Epithelial cell of proximal tubule (primary cell): ENCODE data around the gene LRRC61. TPM values are rescaled to one million over a fixed set of nuclear protein-coding genes. Genes with fewer than 3 reads are reported as not detected.

ENCODE experiments used
- DNase-seq: peaks from one replicate; pipeline ENCODE4 v3.0.0-alpha.2; 2011; ENCODE audit warnings: low read depth
- H3K4me3 ChIP-seq: 2 replicates; pipeline ENCODE4 v1.5.1; 2011; ENCODE audit warnings: low read depth, mild to moderate bottlenecking, low read length
- total RNA-seq: library from RNA; depleted of rRNA; stranded (reverse); fragments of >200 nt; gene quantifications from 2 replicates; pipeline ENCODE4 v1.2.3, GENCODE V29; 2015
- TF ChIP-seq, protein P1 (sequence below): conservative IDR thresholded peaks from 2 replicates; pipeline ENCODE4 v1.5.1; 2012; ENCODE audit warnings: low read depth, mild to moderate bottlenecking, low read length

Gene LRRC61
- total RNA-seq, 1 donor from 2014 or later: 60.3 TPM

DNA sequence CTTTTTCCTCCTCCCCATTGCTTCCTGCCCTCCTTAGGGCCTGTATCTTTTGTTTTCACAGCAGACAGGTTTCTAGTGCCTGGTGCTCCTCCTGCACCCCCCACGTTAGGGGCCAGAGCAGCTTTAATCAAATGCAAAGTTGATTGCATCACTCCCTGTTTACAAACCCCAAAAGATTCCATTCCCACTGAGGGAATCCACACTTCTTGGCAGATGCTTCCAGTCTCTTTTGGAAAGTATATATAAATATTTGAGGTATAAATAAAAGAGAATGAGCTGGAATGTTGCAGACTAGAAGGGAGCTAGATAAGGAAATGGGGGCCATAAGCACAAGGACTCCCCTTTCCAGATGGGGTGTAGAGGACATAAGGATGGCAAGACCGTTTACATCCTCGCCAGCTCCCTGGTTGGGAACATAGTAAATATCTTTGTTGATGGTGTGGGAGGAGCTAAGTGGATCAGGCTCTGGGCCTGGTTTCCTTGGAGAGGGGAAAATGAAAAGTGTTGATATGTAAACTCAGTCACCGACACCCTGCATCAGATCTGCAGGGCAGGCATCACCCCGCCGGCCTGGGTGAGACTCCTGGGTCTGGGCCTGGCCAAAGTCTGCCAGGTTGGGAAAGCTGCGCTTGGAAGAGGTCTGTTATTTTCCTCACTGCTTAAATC, 12.1 kb downstream of the LRRC61 start:
- no peak overlapping the region for H3K4me3 ChIP-seq
- DNase-seq: no peak
- TF ChIP-seq, protein P1, sequence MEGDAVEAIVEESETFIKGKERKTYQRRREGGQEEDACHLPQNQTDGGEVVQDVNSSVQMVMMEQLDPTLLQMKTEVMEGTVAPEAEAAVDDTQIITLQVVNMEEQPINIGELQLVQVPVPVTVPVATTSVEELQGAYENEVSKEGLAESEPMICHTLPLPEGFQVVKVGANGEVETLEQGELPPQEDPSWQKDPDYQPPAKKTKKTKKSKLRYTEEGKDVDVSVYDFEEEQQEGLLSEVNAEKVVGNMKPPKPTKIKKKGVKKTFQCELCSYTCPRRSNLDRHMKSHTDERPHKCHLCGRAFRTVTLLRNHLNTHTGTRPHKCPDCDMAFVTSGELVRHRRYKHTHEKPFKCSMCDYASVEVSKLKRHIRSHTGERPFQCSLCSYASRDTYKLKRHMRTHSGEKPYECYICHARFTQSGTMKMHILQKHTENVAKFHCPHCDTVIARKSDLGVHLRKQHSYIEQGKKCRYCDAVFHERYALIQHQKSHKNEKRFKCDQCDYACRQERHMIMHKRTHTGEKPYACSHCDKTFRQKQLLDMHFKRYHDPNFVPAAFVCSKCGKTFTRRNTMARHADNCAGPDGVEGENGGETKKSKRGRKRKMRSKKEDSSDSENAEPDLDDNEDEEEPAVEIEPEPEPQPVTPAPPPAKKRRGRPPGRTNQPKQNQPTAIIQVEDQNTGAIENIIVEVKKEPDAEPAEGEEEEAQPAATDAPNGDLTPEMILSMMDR: no peak

DNA sequence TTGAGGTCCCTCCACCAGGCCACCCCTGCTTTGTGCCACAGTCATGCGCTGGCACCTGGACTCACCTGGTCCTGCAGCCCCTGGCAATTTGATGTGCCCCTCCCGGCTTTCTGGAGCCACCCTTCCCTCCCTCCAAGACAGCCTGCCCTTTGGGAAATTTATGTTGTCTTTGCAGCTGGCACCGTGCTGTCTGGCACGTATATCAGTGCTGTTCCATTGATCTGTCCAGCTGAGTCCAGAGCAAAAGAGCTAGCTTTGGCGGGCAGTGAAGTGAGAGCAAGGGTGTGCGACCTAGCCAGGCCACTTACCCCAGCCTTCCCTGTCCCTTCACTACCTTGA, 12.6 kb downstream of the LRRC61 start:
- TF ChIP-seq, protein P1: no peak
- H3K4me3 ChIP-seq: no peak overlapping the region
- DNase-seq: no peak

DNA sequence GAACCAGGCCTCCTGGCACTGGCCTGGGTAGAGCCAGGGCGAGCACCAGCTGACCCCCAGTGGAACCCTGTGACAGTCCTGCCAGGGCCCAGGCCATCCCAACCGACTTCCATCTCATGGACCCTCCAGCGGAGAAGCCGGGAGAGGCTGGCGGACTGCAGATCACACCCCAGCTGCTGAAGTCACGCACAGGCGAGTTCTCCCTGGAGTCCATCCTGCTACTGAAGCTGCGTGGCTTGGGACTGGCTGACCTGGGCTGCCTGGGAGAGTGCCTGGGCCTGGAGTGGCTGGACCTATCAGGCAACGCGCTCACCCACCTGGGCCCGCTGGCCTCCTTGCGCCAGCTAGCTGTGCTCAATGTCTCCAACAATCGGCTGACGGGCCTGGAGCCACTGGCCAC, 13.6 kb downstream of the LRRC61 start:
- DNase-seq: no peak
- TF ChIP-seq, protein P1: no peak
- H3K4me3 ChIP-seq: no peak overlapping the region

DNA sequence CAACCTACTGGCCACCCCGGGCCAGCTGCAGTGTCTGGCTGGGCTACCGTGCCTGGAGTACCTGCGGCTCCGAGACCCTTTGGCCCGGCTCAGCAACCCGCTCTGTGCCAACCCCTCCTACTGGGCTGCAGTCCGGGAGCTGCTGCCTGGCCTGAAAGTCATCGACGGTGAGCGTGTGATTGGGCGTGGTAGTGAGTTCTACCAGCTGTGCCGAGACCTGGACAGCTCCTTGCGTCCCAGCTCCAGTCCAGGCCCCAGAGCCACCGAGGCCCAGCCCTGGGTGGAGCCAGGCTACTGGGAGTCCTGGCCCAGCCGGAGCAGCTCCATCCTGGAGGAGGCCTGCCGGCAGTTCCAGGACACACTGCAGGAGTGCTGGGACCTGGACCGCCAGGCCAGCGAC, 14.0 kb downstream of the LRRC61 start:
- TF ChIP-seq, protein P1: no peak
- DNase-seq: no peak
- no peak overlapping the region for H3K4me3 ChIP-seq

DNA sequence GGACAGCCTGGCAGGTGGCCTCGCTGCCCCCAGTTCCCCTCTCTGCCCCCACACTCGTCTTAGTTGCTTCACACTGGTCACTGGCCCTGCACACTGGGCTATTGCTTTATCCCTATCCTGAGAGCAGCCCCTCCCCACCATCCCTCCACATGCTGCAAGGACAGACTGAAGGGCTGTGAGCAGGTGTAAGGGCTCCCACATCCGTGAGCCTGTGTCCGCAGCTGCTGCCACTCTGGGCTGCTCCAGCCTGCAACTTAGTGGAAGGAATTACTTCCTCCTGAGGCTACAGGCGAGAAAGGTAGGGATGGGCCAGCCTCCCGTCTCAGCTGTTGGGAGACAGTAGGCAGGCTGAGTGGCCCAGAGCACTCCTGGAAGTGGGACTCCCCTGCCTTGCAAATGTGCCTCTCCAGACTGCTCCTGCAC, 14.5 kb downstream of the LRRC61 start:
- TF ChIP-seq, protein P1: no peak
- H3K4me3 ChIP-seq: no peak overlapping the region
- no peak for DNase-seq

DNA sequence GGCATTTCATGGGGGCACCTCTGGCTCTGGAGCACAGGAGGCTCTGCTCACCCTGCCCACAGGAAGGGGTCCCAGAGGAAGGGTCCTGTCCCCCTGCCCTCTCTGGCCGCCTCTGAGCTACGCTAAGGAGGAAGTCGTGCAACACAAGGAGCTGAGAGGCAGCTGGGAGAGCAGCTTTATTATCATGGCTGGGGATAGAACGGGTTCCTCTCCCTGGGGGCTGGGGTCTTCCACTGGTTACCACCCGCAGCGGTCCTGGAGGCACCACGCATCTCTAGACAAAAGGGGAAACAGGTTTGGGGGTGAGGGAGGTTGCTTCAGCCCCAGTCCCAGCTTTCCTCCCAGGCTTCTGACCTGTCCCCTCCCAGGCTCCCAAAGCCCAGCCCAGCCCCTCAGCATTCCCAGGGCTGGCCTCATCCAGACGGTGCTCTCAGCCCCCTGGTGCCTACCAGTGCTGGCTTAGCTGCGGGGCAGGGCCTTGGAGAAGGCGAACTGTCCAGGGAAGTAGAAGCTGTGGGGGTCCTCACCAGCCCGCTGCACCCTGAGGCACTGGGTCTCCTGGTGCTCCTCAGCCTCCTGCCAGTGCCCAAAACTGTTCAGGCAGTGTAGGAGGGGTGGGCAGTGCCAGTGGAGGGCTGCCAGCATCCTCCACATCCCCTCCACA, 15.1 kb downstream of the LRRC61 start:
- TF ChIP-seq, protein P1: no peak
- no peak for DNase-seq
- H3K4me3 ChIP-seq: no peak overlapping the region

DNA sequence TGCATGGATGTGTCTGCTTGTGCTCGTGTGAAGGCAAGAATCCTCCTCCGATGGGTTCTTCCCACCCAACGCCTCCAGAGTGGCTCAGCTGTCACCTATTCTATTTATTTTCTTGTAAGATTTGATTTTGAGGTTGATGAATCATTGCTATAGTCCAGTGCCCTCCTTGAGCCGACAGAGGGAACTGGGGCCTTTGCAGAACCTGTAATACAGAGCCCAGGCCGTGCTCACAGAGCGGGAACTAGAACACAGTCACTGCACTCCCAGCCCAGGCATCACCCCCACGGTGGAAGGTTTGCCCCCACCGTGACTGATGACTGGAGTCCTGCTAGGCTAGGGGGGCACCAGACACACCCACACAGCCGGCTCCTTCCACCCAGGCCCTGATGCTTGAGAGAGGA, 16.3 kb downstream of the LRRC61 start:
- DNase-seq: peak; percentile 57
- H3K4me3 ChIP-seq: peak overlapping the region; percentile 54
- TF ChIP-seq, protein P1: peak; percentile 6
